K562 (cell line): ENCODE results near the gene RGS14. TPM values are rescaled to one million over a fixed set of nuclear protein-coding genes. Genes with fewer than 3 reads are reported as not detected.

ENCODE experiments used
- BRD9 ChIP-seq: fragments of 450-650 bp; IDR thresholded peaks from 2 replicates; pipeline ENCODE4 v1.6.1; 2018; ENCODE audit warnings: low read depth; ENCODE audit not compliant: partially characterized antibody
- CTCF ChIP-seq, 3 experiments: IDR thresholded peaks in 2 of 3; conservative IDR thresholded peaks in 1 of 3; 2 replicates each; pipeline ENCODE4 v1.5.1; 2011 to 2012; ENCODE audit warnings: low read length in 3 of 3, mild to moderate bottlenecking in 3 of 3, control low read depth in 2 of 3, improper control_type of control experiment in 1 of 3, inconsistent platforms in 1 of 3, low read depth in 1 of 3, mixed read lengths in 1 of 3, moderate library complexity in 1 of 3; ENCODE audit not compliant: insufficient read depth in 2 of 3
- KHSRP ChIP-seq: fragments of 450-650 bp; IDR thresholded peaks from 2 replicates; pipeline ENCODE4 v1.6.1; 2017
- NFE2 ChIP-seq: IDR thresholded peaks from 2 replicates; pipeline ENCODE4 v1.6.1; 2014; ENCODE audit warnings: antibody characterized with exemption, low read depth
- PRMT5 ChIP-seq: sonication (generic); formaldehyde crosslinking; IDR thresholded peaks from 2 replicates; pipeline ENCODE4 v1.5.0; 2020; ENCODE audit warnings: missing genetic modification reagents
- THRA ChIP-seq: fragments of 450-650 bp; IDR thresholded peaks from 2 replicates; pipeline ENCODE4 v1.6.1; 2017; ENCODE audit warnings: mild to moderate bottlenecking, moderate library complexity
- ZBTB40 ChIP-seq, 2 experiments: fragments of 450-650 bp in 1 of 2; sonication (generic) in 1 of 2; formaldehyde crosslinking in 1 of 2; IDR thresholded peaks; 2 replicates each; pipeline versions ENCODE4 v1.7.1 to v1.9.0; 2016 to 2022; ENCODE audit warnings: inconsistent platforms in 1 of 2, mild to moderate bottlenecking in 1 of 2, missing genetic modification reagents in 1 of 2
- ZKSCAN1 ChIP-seq: fragments of 150-350 bp; IDR thresholded peaks from 2 replicates; pipeline ENCODE4 v1.6.1; 2016; ENCODE audit warnings: low read depth, low read length
- ZNF12 ChIP-seq: sonication (generic); formaldehyde crosslinking; IDR thresholded peaks from 2 replicates; pipeline ENCODE4 v1.4.0; 2020; ENCODE audit warnings: mild to moderate bottlenecking, missing genetic modification reagents
- ZNF583 ChIP-seq: fragments of 250-450 bp; sonication (Bioruptor Pico); IDR thresholded peaks from 2 replicates; pipeline ENCODE4 v1.4.0; 2020
- ZNF639 ChIP-seq, 2 experiments: fragments of 200-800 bp in 1 of 2; sonication (Bioruptor generic) in 1 of 2; sonication (generic) in 1 of 2; formaldehyde crosslinking in 1 of 2; IDR thresholded peaks in 1 of 2; conservative IDR thresholded peaks in 1 of 2; 2 replicates each; pipeline versions ENCODE4 v1.5.0 to v1.6.1; 2016 to 2020; ENCODE audit warnings: missing compliant biosample characterization in 1 of 2, missing genetic modification characterization in 1 of 2, missing genetic modification reagents in 1 of 2
- polyA plus RNA-seq, 8 experiments: library from polyadenylated mRNA; depleted of rRNA in 4 of 8; stranded (reverse) in 5 of 8; unstranded in 3 of 8; fragments of >200 nt; fragmentation: Nextera tagmentation in 2 of 8; fragmentation: Illumina TruSeq in 1 of 8; extraction: Ambion mirVana in 2 of 8; extraction: Trizol in 1 of 8; gene quantifications; 2 replicates each; pipeline versions ENCODE4 v1.2.1 to v1.2.3, GENCODE V29; 2011 to 2014; ENCODE audit warnings: inconsistent platforms in 1 of 8, missing spikeins in 1 of 8
- total RNA-seq, 7 experiments: library from RNA; depleted of rRNA in 6 of 7; stranded (reverse); fragments of >200 nt in 6 of 7; fragmentation: Illumina TruSeq in 2 of 7; extraction: Trizol in 2 of 7; gene quantifications; 2 replicates each; pipeline versions ENCODE4 v1.2.1 to v1.2.3, GENCODE V29; 2011 to 2021; ENCODE audit warnings: low replicate concordance in 1 of 7

The RGS14 gene
- total and polyA plus RNA-seq, 9 of the 15 experiments (the other 6 are each of a cell fraction or from before 2014, with no cell fraction given) = 0.28 to 75.9 (median 34.5) TPM

GRCh38 chr5:177404641-177405179, 47.0 kb downstream of the RGS14 start (continued):
- TF ChIP-seq ZNF639 (CRISPR knock-in tag; conservative IDR thresholded peaks at IDR 0.05 in 1 of 2, IDR thresholded peaks at IDR 0.05 in 1 of 2) (0 out of 4 replicates have a peak, but pooled peaks of 1 of the 2 experiments have one; percentile 8), PRMT5 (CRISPR knock-in tag) (no peak), NFE2 (no peak), KHSRP (no peak), ZNF12 (CRISPR knock-in tag) (no peak), ZKSCAN1 (no peak), ZNF583 (CRISPR knock-in tag) (no peak), ZBTB40 (IDR thresholded peaks at IDR 0.05) (0 out of 2 replicates have a peak, but pooled peaks have one; percentile 24), ZBTB40 (CRISPR knock-in tag; IDR thresholded peaks at IDR 0.05) (no peak), CTCF (IDR thresholded peaks at IDR 0.05 in 2 of 3, conservative IDR thresholded peaks at IDR 0.05 in 1 of 3; ENCODE audit: insufficient read depth in 2 of 3, low read depth in 1 of 3, low read length in 3 of 3) (no peak), THRA (no peak), BRD9 (peak; percentile 80)
